Fibroblast of pulmonary artery (primary cell): ENCODE data around the gene RYK.
A peak's percentile ranks its signal among the peaks of the same experiment; 100 is the strongest.

Source experiments
- DNase-seq: peaks from one replicate; pipeline ENCODE4 v3.0.0-alpha.2; 2010; ENCODE audit warnings: low read depth
- H3K4me3 ChIP-seq: replicated peaks from 2 replicates; pipeline ENCODE4 v1.5.1; 2011; ENCODE audit warnings: low read depth, mild to moderate bottlenecking, control low read depth, low read length, moderate library complexity
- TF ChIP-seq, protein P1 (sequence below): IDR thresholded peaks from 2 replicates; pipeline ENCODE4 v1.5.1; 2011; ENCODE audit warnings: mild to moderate bottlenecking, control low read depth, low read length, inconsistent platforms; ENCODE audit errors: missing control alignments

Gene RYK

DNA sequence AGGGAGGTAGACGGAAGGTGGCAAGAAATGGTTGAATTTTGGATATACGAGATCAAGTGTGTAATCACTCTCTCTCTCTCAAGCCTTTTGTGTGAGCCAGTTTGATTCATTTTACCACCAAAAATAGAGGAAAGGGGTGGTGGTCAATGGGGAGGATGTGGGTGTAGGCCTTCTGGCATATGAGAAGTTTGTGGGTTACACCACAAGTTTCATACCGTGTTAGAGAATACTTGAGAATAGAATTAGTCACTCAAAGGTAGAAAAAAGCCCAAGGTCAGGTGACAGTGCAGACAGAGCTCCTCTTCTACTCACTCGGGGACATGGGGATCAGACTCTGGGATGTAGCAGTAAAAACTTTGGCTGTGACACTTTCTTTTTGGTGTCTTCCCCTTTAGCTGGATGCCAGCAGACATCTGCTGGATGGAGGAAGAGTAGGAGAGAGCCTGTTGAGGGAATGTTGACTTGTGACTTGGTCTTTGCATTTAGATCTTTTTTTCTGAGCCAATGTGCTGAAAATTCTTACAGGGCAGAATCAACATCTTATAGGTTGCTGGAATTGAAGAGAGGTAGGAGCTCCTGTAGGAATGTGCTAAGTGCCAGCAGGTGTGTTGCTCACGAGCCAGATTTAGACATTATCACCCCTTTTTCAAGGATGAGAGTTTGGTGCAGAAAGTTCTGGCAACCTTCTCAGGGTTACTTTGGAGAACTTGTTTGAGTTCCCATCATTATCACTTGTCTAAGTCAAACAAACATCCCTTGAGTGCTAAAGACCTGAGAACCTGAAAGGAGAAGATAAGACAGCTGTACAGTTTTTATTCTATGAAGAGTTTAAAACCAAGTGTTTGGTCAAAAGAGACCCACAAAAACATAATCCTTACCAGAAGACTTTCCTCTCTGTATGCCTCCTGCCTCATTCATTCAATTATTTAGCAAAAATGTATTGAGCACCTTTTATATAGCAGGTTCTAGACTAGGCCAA lies 43.9 kb upstream of the RYK start:
- TF ChIP-seq, protein P1, sequence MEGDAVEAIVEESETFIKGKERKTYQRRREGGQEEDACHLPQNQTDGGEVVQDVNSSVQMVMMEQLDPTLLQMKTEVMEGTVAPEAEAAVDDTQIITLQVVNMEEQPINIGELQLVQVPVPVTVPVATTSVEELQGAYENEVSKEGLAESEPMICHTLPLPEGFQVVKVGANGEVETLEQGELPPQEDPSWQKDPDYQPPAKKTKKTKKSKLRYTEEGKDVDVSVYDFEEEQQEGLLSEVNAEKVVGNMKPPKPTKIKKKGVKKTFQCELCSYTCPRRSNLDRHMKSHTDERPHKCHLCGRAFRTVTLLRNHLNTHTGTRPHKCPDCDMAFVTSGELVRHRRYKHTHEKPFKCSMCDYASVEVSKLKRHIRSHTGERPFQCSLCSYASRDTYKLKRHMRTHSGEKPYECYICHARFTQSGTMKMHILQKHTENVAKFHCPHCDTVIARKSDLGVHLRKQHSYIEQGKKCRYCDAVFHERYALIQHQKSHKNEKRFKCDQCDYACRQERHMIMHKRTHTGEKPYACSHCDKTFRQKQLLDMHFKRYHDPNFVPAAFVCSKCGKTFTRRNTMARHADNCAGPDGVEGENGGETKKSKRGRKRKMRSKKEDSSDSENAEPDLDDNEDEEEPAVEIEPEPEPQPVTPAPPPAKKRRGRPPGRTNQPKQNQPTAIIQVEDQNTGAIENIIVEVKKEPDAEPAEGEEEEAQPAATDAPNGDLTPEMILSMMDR, result no peak
- no peak for DNase-seq
- H3K4me3 ChIP-seq, result no peak overlapping the region

DNA sequence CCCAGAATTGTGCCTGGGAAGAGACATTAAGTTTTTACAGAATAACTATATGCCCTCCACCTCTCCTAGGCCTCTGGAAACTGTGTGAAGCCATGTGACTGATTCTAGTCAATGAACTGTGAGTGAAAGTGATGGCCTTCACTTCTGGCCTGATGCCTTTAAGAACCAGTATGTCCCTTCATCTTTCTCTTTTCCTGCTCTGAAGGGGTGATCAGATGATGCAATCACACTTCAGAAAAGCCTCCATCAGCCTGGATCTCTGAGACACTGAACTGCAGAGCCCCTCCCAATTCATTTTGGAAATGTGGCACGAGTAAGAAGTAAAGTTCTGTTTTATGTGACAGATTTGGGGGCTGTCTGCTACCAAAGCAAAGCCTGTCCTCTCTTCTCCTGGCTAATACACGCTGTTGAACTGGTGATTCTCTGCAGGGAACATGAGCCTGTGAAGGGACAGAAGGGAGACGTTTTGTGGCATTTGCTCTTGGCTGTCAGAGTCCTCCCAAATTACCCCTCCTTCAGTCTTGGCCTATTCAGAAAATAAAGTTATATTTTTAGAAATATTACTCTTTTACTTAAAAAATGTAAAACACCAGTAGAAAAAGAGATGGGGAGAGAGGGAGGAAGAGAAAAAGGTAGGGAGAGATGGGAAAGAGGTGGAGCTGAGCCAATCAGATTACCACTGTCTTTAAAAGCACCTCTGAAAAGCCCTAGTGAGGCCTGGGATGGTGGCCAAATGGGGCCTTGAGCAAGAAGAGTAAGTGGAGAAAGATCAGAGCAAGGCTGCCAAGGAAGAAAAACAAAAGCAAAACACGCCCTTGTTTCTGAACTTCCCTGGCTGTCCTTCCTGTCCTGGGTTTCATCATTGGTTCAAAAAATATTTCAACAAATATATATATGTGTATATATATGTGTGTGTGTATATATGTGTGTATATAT lies 40.9 kb upstream of the RYK start:
- TF ChIP-seq, protein P1, result no peak

DNA sequence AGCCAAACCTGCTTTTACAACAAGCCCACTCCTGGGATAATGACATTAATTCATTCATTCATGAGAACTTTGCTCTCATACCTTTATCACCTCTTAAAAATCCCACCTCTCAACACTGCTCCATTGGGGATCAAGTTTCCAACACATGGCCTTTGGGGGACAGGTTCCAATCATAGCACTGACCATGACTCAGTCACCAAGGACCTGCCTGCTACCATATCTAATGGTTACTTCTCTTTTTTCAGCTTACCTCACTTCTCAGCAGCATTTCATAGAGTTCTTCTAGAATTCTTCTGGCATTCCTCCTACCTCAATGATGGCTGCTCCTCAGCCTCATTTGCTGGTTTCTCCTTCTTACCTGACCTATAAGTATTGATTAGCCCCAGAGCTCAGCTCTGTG lies 36.9 kb upstream of the RYK start:
- H3K4me3 ChIP-seq, result no peak overlapping the region
- no peak for DNase-seq
- TF ChIP-seq, protein P1, result no peak

More for the DNA sequence above, 40.9 kb upstream of the RYK start:
- DNase-seq, result peak; percentile 93
- H3K4me3 ChIP-seq, result no peak overlapping the region

DNA sequence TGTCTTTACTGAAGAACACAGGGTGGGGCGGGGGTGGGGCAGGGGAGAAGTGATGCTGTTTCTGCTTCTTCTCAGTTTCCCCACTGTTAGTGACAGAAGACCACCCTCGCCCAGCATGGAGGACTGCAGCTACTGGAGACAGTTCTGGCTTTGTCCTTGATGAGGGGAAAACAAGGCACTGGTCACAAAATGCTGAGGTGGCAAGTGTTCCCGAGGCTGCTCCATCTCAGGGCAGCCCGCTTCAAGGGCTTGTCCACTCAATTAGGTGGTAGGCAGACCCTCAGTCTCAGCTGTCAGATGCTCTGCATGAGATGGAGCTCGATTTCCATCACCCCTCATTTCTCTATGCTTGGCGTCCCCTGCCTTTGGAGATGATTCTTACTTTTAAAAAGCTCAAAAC lies 33.8 kb upstream of the RYK start:
- TF ChIP-seq, protein P1, result no peak
- no peak for DNase-seq
- H3K4me3 ChIP-seq, result no peak overlapping the region

DNA sequence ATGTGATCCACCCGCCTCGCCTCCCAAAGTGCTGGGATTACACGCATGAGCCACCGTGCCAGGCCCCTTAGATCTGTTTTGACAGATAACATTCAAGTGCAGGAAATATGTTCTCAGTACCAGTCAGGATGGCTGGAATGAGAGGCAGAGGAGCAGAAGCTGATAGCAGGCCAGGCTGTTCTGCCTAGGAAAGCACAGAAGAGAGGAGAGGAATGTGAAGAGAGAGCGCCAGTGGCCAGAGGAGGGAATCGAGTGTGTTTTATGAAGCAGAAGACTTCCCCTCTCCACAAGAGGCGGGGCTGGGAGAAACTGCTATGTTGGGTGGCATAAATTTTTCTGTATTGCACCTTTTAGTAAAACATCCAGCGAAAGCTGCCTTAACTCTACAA lies 32.0 kb upstream of the RYK start:
- TF ChIP-seq, protein P1, result no peak
- no peak for DNase-seq
- no peak overlapping the region for H3K4me3 ChIP-seq

DNA sequence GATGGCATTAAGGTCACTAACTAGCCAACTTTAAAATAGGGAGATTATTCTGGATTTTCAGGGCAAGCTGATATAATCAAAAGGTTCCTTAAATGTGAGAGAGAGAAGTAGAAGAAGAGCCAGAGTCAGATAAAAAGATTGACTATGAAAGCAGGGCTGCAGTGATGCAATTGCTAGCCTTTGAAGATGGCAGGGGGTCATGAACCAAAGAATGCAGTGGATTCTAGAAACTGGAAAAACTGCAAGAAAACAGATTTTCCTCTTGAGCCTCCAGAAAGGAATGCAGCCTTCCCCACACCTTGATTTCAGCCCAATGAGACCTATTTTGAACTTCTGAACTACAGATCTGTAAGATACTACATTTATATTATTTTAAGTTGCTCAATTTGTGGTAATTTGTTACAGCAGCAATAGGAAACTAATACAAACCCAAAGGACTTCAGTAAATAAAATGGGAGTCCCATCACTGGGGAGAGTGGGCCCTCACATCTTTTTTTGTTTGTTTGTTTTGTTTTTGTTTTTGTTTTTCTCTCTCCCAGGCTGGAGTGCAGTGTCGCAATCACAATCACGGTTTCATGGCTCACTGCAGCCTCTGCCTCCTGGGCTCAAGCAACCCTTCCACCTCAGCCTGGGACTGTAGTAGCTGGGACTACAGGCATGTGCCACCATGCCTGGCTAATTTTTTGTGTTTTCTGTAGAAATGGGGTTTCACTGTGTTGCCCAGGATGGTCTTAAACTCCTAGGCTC lies 31.4 kb upstream of the RYK start:
- H3K4me3 ChIP-seq, result no peak overlapping the region
- TF ChIP-seq, protein P1, result no peak
- DNase-seq, result no peak
